DMS53 treated with DMSO at 0.1 percent for 48 hours (cell line): ENCODE measurements around the gene DPM2.

ENCODE experiments used
- DNase-seq: peaks from one replicate; lab custom pipeline; 2025; ENCODE audit not compliant: unreplicated experiment; lab: John Stamatoyannopoulos, UW

DPM2 gene

DNA sequence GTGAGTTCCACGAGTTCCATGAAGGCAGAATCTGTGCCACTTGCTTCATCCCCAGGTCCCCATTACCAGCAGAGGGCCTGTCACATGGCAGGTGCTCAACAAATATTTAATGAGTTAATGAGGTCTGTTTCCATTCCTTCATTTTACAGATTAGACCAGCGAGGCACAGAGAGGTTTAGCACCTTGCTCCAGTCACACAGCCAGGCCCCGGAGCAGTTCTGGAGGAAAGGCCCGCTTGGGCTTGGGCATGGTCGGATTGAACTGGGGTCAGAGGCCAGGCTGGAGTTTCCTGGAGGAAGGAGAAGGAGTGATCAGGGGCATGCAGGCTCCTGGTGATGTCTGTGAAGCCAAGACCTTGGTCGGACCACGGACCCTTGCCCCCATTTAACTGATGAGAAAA is 16.9 kb downstream of the DPM2 start:
- no peak for DNase-seq

DNA sequence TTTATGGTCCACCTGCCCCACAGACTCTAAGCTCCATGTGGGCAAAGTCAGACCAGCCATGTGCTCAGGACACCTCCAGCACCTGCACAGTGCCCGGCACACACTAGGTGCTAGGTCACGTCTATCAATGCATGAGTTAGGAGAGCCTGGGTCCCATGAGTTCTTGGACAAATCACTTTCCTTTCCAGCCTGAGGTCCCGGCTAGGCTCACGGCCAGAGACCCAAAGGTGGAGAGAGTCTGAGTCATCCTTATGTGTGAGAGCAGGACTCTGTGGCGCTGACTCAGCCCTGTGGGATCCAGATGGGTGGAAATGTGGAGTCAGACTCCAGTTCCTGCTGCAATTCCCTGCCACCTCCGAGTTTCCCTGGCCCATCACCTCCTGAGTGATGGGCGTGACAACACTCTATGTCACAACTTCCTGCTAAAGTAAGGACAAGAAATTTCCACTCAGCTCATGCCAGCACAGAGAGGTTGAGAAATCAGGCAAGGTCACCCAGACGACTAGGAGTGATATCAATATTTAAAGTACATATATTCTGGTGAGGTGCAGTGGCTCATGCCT is 18.3 kb downstream of the DPM2 start:
- DNase-seq, result peak; percentile 87

GRCh38 chr9:127918183-127919107 is 19.2 kb downstream of the DPM2 start:
- no peak for DNase-seq

DNA sequence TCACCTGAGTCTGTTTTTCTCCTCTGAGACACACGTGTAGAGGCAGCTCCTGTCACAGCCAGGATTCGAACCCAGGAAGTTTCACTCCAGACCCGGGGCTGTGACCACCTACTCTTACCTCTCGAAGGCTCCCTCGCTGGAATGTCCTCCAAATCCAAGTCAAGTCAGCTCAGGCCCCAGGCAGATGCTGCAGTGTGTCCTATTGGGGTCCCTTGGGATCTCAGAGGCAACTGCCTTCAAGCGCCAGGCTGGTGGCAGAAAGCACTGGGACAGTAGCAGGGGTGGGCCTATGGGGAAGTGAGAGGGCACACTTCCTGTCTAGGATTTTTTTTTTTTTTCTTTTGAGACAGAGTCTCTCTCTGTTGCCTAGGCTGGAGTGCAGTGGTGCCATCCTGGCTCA is 20.1 kb downstream of the DPM2 start:
- no peak for DNase-seq

- DNase-seq, result peak; percentile 74
Measured at GRCh38 chr9:127916720-127917581, 20.7 kb downstream of the DPM2 start, which contains the start of gene ST6GALNAC4. Gene ST6GALNAC4, minus strand, starts transcription at chr9:127917041. Its CDS starts 622 bp downstream, at chr9:127916419.

DNA sequence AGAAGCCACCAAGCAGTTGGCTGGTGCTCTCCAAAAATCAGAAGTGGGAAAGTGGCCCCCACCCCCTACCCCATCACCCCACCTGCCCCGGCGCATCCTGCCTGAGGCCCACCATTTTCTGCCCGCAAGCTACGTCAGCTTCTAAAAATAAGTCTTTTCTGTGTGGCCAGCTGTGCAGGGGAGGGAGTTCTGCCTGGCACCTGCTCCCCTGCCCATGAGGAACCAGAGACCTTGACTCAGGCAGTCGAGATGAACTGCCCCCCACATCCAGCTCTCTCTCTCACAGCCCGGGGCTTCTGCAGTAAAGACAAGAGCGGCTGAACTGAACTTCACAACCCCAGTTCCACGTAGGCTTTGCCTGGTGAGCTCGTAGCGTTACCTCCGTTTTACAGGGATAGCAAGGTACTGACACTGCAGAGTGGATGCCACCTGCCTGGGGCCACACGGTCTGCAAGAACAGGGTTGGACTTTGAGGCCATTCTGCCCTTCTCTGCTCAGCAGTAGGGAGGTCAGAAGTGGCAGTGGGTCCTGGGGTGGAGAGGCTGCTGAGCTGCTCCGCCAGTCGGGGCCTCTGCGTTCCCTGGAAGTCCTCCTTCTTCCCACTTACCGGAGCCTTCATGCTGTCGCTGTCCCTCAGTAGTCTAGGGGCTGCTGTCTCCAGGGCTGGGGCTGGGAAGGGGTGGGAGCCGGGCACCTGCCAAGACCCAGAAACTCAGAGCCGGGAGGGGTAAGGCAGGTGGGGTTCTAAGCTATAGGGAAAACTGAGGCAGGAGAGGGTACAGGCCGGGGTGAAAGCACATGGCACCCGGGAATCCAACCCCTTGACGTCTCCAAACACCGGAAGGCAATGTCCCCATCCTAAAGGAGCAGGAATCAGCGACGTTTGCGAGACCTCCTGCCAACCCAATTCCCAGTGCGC is 21.6 kb downstream of the DPM2 start:
- peak; percentile 76 for DNase-seq

DNA sequence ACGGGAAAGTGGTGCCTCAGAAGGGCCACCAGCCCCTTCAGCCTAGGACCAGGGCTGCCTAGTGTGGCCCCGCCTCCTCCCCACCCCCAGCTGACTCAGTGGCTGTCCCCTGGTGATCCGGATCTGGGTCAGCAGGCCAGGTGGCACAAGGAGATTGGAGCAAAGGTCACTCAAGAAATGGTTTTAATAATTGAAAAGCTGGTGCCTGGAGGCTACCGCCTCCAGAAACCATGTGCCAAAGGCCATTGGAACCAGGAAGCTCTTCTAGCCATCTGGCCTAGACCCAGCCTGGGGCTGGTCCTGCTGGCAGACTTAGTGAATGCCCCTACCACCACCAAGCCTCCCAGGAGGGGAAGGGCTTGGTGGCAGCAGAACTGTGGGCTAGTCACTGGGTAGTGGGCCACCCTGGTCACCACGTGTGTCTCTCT is 22.3 kb downstream of the DPM2 start:
- DNase-seq, result no peak

- DNase-seq, result no peak
Measured at GRCh38 chr9:127913682-127914081, 24.0 kb downstream of the DPM2 start.

GRCh38 chr9:127912882-127913281 is 24.8 kb downstream of the DPM2 start:
- peak; percentile 92 for DNase-seq

DNA sequence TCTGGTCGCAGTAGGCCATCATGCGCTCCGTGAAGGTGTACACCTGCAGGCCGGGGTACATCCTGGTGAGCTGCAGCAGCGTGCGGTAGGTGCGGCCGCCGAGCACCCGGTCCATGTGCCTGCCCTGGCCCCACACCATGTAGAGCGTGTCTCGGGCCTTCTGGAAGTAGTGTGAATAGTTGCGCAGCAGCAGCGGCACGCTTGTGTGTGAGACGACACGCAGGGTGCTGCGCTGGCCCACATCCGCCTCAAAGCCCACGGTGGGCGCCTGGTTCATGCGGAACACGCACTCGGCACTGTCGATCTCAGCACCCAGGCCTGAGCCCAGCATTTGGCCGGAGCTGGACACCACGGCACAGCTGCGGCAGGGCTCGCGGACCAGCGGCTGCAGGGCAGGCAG is 25.4 kb downstream of the DPM2 start:
- DNase-seq, result no peak

DNA sequence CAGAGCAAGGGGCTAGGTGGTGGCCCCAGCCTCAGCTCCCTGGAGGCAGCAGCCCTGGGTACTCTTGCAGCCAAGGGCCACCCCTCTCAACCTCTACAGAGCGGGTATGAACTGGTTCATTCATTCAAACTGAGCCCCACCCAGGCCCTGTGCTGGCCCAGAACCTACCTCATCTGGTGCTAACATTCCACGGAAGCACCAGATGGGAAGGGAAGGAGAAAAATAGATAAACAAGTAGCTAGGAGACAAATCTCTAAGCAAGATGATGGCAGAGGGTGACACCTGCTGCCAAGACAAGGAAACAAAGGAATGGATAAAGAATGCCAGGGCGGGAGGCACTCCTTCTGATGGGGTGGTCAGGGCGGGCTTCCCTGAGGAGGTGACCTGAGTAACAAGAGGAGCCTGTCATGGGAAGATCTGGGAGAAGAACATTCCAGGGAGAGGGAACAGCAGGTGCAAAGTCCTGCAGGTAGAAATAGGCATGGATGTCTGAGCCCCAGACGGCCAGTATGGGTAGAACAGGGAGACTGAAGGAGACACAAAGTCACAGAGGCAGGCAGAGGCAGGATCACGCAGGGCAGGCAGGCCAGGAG is 26.9 kb downstream of the DPM2 start:
- DNase-seq, result no peak

DNA sequence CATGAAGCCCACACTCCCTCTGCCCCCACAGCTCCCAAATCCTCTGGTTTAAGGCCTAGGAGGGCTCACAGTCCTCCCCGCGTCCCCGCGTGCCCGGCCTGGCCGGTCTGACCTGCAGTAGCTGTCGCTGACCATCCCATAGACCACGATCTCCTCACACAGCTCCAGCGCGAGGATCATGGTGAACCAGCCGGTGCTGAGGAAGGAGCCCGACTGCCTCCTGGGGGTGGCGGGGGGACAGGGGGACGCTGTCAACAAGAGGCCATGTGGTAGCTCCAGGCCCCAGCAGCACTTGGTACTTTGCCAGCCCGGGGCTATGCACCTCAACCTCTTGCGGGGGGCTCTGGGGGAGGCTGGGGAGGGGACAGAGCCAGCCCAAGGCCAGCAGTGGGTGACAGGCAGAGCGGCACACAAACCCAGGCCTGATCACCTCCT is 27.8 kb downstream of the DPM2 start:
- no peak for DNase-seq

DNA sequence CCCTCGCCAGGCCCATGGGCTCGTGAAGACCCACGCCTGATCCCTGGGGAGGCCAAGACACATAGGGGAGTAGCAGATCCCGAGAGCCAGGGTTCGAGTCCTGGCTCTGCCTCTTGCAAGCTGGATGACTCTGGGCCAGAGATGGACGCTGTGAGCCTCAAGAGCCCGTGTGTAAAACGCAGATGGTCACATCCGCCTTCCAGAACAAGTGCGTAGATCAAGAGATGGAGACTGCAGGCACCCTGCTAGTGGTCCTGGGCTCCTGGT is 29.1 kb downstream of the DPM2 start:
- DNase-seq, result no peak

DNA sequence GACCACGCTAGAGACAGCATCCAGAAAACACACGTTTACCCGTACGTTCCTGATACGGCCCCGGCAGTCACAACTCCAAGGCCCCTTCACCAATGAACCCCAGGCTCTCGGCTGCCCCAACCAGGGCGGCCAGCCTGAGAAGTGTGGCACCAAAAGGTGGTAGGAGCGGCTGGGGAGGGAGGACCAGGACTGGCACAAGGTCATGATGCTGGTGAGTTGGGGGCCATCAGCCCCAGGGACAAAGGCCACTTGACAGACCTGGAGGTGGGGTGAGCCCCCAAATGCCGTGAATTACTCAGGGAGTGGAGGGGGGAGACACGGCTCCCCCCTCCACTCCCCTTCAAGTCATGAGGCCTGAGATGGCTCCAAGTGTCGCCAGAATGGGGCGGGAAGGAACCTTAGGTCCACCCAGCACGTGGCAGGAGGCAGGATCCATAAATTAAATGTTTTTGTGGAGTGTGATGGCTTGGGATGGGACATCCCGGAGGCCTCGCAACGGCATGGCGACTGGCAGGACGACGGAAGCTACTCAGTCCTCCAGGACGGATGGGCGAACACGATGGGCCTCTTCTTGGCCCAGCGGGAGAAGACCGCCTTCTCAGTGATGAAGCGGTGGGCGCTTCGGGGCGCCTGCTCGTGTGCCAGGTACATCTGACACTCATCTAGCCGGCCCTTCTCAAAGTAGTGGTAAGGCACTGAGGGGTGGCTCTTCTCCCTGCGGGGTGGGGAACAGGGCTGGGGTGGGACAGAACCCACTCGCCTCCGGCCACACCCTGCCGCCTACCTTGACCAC is 29.6 kb downstream of the DPM2 start:
- no peak for DNase-seq

- DNase-seq, result no peak
Measured at GRCh38 chr9:127905788-127906191, 31.9 kb downstream of the DPM2 start.

- no peak for DNase-seq
Measured at GRCh38 chr9:127905004-127905728, 32.5 kb downstream of the DPM2 start.

DNA sequence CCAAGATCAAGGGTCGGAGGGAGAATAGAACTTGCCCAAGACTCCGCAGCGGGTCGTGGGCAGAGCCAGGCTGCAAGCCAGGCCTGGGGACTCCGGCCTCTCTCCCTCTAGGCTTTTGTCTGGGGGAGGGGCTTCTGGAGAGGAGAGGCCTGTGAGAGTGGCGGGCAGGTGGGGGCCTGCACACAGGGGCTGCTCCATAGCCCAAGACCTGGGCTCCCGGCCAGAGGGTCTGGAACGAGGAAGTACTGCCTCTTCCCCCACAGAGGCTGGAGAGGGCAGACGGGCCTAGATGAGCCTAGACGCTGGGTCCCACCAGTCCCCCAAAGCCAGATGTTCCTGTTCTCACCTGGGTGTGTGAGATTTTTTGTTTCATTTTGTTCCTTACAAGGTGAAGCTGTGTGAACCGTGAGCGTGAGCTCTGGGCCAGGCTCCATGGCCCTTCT is 33.1 kb downstream of the DPM2 start:
- DNase-seq, result no peak

GRCh38 chr9:127903557-127904475 is 33.8 kb downstream of the DPM2 start:
- no peak for DNase-seq
